CD14-positive monocyte (primary cell): ENCODE data around the gene POU2F1. TPM values are rescaled to one million over a fixed set of nuclear protein-coding genes. Genes with fewer than 3 reads are reported as not detected.

ENCODE experiments used
- DNase-seq, 3 donors: peaks; one replicate each; pipeline ENCODE4 v3.0.0-alpha.2; 2011 to 2022
- H2AFZ ChIP-seq: 2 replicates; pipeline ENCODE4 v1.6.0; 2012; ENCODE audit warnings: mild to moderate bottlenecking, low read depth, low read length, inconsistent platforms; ENCODE audit not compliant: insufficient read depth, poor library complexity, severe bottlenecking
- H3K27ac ChIP-seq, 2 donors: 1 replicate in 1 of 2; 2 replicates in 1 of 2; pipeline ENCODE4 v1.5.1; 2012 to 2013; ENCODE audit warnings: low read length in 2 of 2, control low read depth in 1 of 2, inconsistent platforms in 1 of 2, low read depth in 1 of 2, mild to moderate bottlenecking in 1 of 2
- H3K27me3 ChIP-seq, 2 donors: one replicate each; pipeline versions ENCODE4 v1.6.0 to v1.6.1; 2011 to 2013; ENCODE audit warnings: low read length in 2 of 2; ENCODE audit not compliant: control insufficient read depth in 2 of 2, insufficient read depth in 2 of 2
- H3K36me3 ChIP-seq, 2 donors: replicated peaks in 1 of 2; 1 replicate in 1 of 2; 2 replicates in 1 of 2; pipeline versions ENCODE4 v1.5.1 to v1.6.1; 2012 to 2013; ENCODE audit warnings: low read length in 2 of 2, control low read depth in 1 of 2, inconsistent platforms in 1 of 2, mild to moderate bottlenecking in 1 of 2; ENCODE audit not compliant: insufficient read depth in 2 of 2, control insufficient read depth in 1 of 2
- H3K4me1 ChIP-seq, 2 donors: 1 replicate in 1 of 2; 2 replicates in 1 of 2; pipeline versions ENCODE4 v1.5.1 to v1.6.1; 2012 to 2013; ENCODE audit warnings: low read length in 2 of 2, control low read depth in 1 of 2, inconsistent platforms in 1 of 2, mild to moderate bottlenecking in 1 of 2, moderate library complexity in 1 of 2; ENCODE audit not compliant: insufficient read depth in 2 of 2, control insufficient read depth in 1 of 2
- H3K4me2 ChIP-seq: replicated peaks from 2 replicates; pipeline ENCODE3; 2012; ENCODE audit warnings: low read length, moderate library complexity, mild to moderate bottlenecking; ENCODE audit not compliant: poor library complexity, severe bottlenecking; ENCODE audit errors: extremely low read depth
- H3K4me3 ChIP-seq, 3 experiments: fragments of 200-600 bp in 1 of 3; sonication (generic) in 1 of 3; replicated peaks in 1 of 3; 1 replicate in 2 of 3; 2 replicates in 1 of 3; pipeline ENCODE4 v1.5.1; 2011 to 2013; ENCODE audit warnings: low read length in 3 of 3, mild to moderate bottlenecking in 3 of 3, control low read depth in 2 of 3, low read depth in 2 of 3, inconsistent platforms in 1 of 3, moderate library complexity in 1 of 3
- H3K79me2 ChIP-seq: 2 replicates; pipeline ENCODE4 v1.6.0; 2012; ENCODE audit warnings: mild to moderate bottlenecking, control low read depth, inconsistent platforms, low read length, moderate library complexity; ENCODE audit not compliant: insufficient read depth
- H3K9ac ChIP-seq: 2 replicates; pipeline ENCODE4 v1.6.0; 2017; ENCODE audit warnings: low read length, mild to moderate bottlenecking; ENCODE audit not compliant: insufficient read depth, poor library complexity, severe bottlenecking
- H3K9me3 ChIP-seq, 2 donors: replicated peaks in 1 of 2; 1 replicate in 1 of 2; 2 replicates in 1 of 2; pipeline versions ENCODE4 v1.5.1 to v1.6.1; 2012 to 2013; ENCODE audit warnings: low read length in 2 of 2, control low read depth in 1 of 2; ENCODE audit not compliant: control insufficient read depth in 1 of 2, insufficient read depth in 1 of 2
- H4K20me1 ChIP-seq: 2 replicates; pipeline ENCODE4 v1.6.0; 2012; ENCODE audit warnings: mild to moderate bottlenecking, low read length, control low read depth, moderate library complexity; ENCODE audit not compliant: insufficient read depth
- H3K27ac Mint-ChIP-seq, 7 donors: one replicate each; pipeline ENCODE4 v1.8.0; 2020; ENCODE audit warnings: mild to moderate bottlenecking in 7 of 7, mixed read lengths in 7 of 7, moderate library complexity in 6 of 7, inconsistent platforms in 2 of 7
- H3K27me3 Mint-ChIP-seq, 3 donors: one replicate each; pipeline ENCODE4 v1.8.0; 2021 to 2022; ENCODE audit warnings: low read depth in 3 of 3, mild to moderate bottlenecking in 3 of 3, mixed read lengths in 3 of 3, moderate library complexity in 3 of 3, inconsistent platforms in 1 of 3
- H3K36me3 Mint-ChIP-seq, 2 donors: one replicate each; pipeline ENCODE4 v1.8.0; 2020; ENCODE audit warnings: mixed read lengths in 2 of 2, inconsistent platforms in 1 of 2, mild to moderate bottlenecking in 1 of 2
- H3K4me1 Mint-ChIP-seq: one replicate; pipeline ENCODE4 v1.8.0; 2020; ENCODE audit warnings: mild to moderate bottlenecking, mixed read lengths
- H3K4me3 Mint-ChIP-seq, 2 donors: one replicate each; pipeline ENCODE4 v1.8.0; 2020; ENCODE audit warnings: mild to moderate bottlenecking in 2 of 2, mixed read lengths in 2 of 2, moderate library complexity in 1 of 2
- H3K9me3 Mint-ChIP-seq, 7 donors: one replicate each; pipeline ENCODE4 v1.8.0; 2020 to 2022; ENCODE audit warnings: mixed read lengths in 7 of 7, mild to moderate bottlenecking in 6 of 7, moderate library complexity in 6 of 7, inconsistent platforms in 2 of 7
- CTCF ChIP-seq: fragments of 200-600 bp; IDR thresholded peaks from one replicate; pipeline ENCODE4 v1.8.0; 2022; ENCODE audit warnings: antibody characterized with exemption, mild to moderate bottlenecking
- WGBS: methylation state at CpG from one replicate; pipeline ENCODE4 v1.1.5; 2013; ENCODE audit warnings: missing lambda C conversion rate; ENCODE audit not compliant: insufficient coverage; 5-methylcytosine and 5-hydroxymethylcytosine counted together
- intact Hi-C, 2 donors: fragments of 100-400 bp; cut with micrococcal nuclease; formaldehyde crosslinking; loops; one replicate each; pipeline versions ENCODE4 v1.15.0 to v1.15.1; 2023
- polyA plus RNA-seq, 3 donors: library from polyadenylated mRNA; depleted of rRNA in 1 of 3; unstranded in 2 of 3; stranded (reverse) in 1 of 3; fragments of 300-500 nt in 2 of 3; fragments of >200 nt in 1 of 3; fragmentation: Illumina TruSeq in 2 of 3; gene quantifications; 1 replicate in 2 of 3; 2 replicates in 1 of 3; pipeline ENCODE4 v1.2.3, GENCODE V29; 2012 to 2021

The POU2F1 gene
- polyA plus RNA-seq, 3 donors, result 2.3 to 4.2 (median 3.9) TPM

- H3K27me3 Mint-ChIP-seq, result no peaks in the 10 kb centered on the region
- no peak overlapping the region for H3K4me3 Mint-ChIP-seq
- Histone ChIP-seq H3K36me3 (peaks cover 19 to 60% of the 10 kb centered on the region in 2 donors), H2AFZ (no peak overlapping the region), H3K9me3 (no peaks in the 10 kb centered on the region), H3K27me3 (no peaks in the 10 kb centered on the region), H3K79me2 (no peaks in the 10 kb centered on the region), H3K4me2 (no peak overlapping the region), H3K9ac (no peak overlapping the region), H4K20me1 (no peaks in the 10 kb centered on the region), H3K4me3 (no peak overlapping the region), H3K4me1 (no peaks in the 10 kb centered on the region), H3K27ac (no peak overlapping the region)
- peaks cover 0 to 2% (median 0%) of the 10 kb centered on the region in 7 donors for H3K9me3 Mint-ChIP-seq
- TF ChIP-seq CTCF, result no peak
- H3K36me3 Mint-ChIP-seq, result peaks cover 41 to 62% of the 10 kb centered on the region in 2 donors
- H3K4me1 Mint-ChIP-seq, result no peaks in the 10 kb centered on the region
- intact Hi-C loops, result no loop called here
- 100% methylated on average over 1 of the region's 1 CpG for WGBS
- DNase-seq, result no peak
- peak overlapping the region in 1 of 7 donors; percentile 38 for H3K27ac Mint-ChIP-seq
Measured at GRCh38 chr1:167373398-167373797, 152.7 kb downstream of the POU2F1 start.

- Histone ChIP-seq H3K4me3 (no peak overlapping the region), H3K9ac (no peak overlapping the region), H3K36me3 (peaks cover 19 to 64% of the 10 kb centered on the region in 2 donors), H3K27me3 (no peaks in the 10 kb centered on the region), H2AFZ (no peak overlapping the region), H4K20me1 (no peaks in the 10 kb centered on the region), H3K4me2 (no peak overlapping the region), H3K27ac (no peak overlapping the region), H3K9me3 (no peaks in the 10 kb centered on the region), H3K4me1 (no peaks in the 10 kb centered on the region), H3K79me2 (no peaks in the 10 kb centered on the region)
- peak overlapping the region in 1 of 7 donors; percentile 58 for H3K27ac Mint-ChIP-seq
- no peak for DNase-seq
- intact Hi-C loops, result no loop called here
- WGBS, result 97% methylated on average over 5 of the region's 6 CpGs
- H3K36me3 Mint-ChIP-seq, result peaks cover 37 to 66% of the 10 kb centered on the region in 2 donors
- no peak overlapping the region for H3K4me3 Mint-ChIP-seq
- H3K27me3 Mint-ChIP-seq, result no peaks in the 10 kb centered on the region
- no peaks in the 10 kb centered on the region for H3K4me1 Mint-ChIP-seq
- peaks cover 0 to 2% (median 0%) of the 10 kb centered on the region in 7 donors for H3K9me3 Mint-ChIP-seq
- no peak for TF ChIP-seq CTCF
Measured at GRCh38 chr1:167373986-167374385, 153.3 kb downstream of the POU2F1 start.
